Muscle layer of colon (tissue), 2 donors: Measurements from ENCODE around the gene NUDT2.

Source experiments
- H3K27ac ChIP-seq: one replicate; pipeline ENCODE4 v1.7.0; 2013; ENCODE audit warnings: low read depth, mild to moderate bottlenecking, low read length, moderate library complexity
- H3K27me3 ChIP-seq, 2 donors: one replicate each; pipeline ENCODE4 v1.7.0; 2013; ENCODE audit warnings: low read length in 2 of 2, mild to moderate bottlenecking in 2 of 2; ENCODE audit not compliant: insufficient read depth in 2 of 2, control insufficient read depth in 1 of 2
- H3K36me3 ChIP-seq: one replicate; pipeline ENCODE4 v1.7.0; 2013; ENCODE audit warnings: mild to moderate bottlenecking, low read length; ENCODE audit not compliant: insufficient read depth
- H3K4me1 ChIP-seq: one replicate; pipeline ENCODE4 v1.7.0; 2013; ENCODE audit warnings: mild to moderate bottlenecking, low read length; ENCODE audit not compliant: insufficient read depth
- H3K4me3 ChIP-seq, 2 donors: one replicate each; pipeline ENCODE4 v1.7.0; 2013; ENCODE audit warnings: low read length in 2 of 2, low read depth in 1 of 2, mild to moderate bottlenecking in 1 of 2, moderate library complexity in 1 of 2
- H3K9ac ChIP-seq: one replicate; pipeline ENCODE4 v1.7.0; 2013; ENCODE audit warnings: low read length
- H3K9me3 ChIP-seq: one replicate; pipeline ENCODE4 v1.7.0; 2013; ENCODE audit warnings: mild to moderate bottlenecking, low read length
- donor health status: abdominal sarcoma.
- donor health status: Adenocarcinoma of cecum.

NUDT2 gene

GRCh38 chr9:34318163-34318790 lies 11.1 kb upstream of the NUDT2 start:
- no peaks in the 10 kb centered on the region for H3K9me3 ChIP-seq
- no peaks in the 10 kb centered on the region for H3K4me1 ChIP-seq
- H3K27me3 ChIP-seq: no peaks in the 10 kb centered on the region
- no peak overlapping the region for H3K4me3 ChIP-seq
- H3K27ac ChIP-seq: no peak overlapping the region
- H3K9ac ChIP-seq: no peak overlapping the region
- no peaks in the 10 kb centered on the region for H3K36me3 ChIP-seq

- no peak overlapping the region for H3K4me3 ChIP-seq
- no peak overlapping the region for H3K9ac ChIP-seq
- H3K4me1 ChIP-seq: no peaks in the 10 kb centered on the region
- no peaks in the 10 kb centered on the region for H3K36me3 ChIP-seq
- H3K27me3 ChIP-seq: no peaks in the 10 kb centered on the region
- H3K9me3 ChIP-seq: no peaks in the 10 kb centered on the region
- H3K27ac ChIP-seq: no peak overlapping the region
Measured at GRCh38 chr9:34321451-34321850, 7.9 kb upstream of the NUDT2 start.

- Histone ChIP-seq H3K4me3 (no peak overlapping the region), H3K9ac (no peak overlapping the region), H3K36me3 (no peaks in the 10 kb centered on the region), H3K27me3 (no peaks in the 10 kb centered on the region), H3K9me3 (no peaks in the 10 kb centered on the region), H3K4me1 (no peaks in the 10 kb centered on the region), H3K27ac (no peak overlapping the region)
Measured at GRCh38 chr9:34322899-34323591, 6.3 kb upstream of the NUDT2 start.

- Histone ChIP-seq H3K9ac (no peak overlapping the region), H3K36me3 (no peaks in the 10 kb centered on the region), H3K4me3 (no peak overlapping the region), H3K4me1 (peaks cover 6% of the 10 kb centered on the region), H3K27ac (no peak overlapping the region), H3K9me3 (no peaks in the 10 kb centered on the region), H3K27me3 (no peaks in the 10 kb centered on the region)
Measured at GRCh38 chr9:34326690-34327089, 2.7 kb upstream of the NUDT2 start.

- Histone ChIP-seq H3K4me1 (peaks cover 13% of the 10 kb centered on the region), H3K9ac (peak overlapping the region; percentile 6), H3K9me3 (no peaks in the 10 kb centered on the region), H3K36me3 (no peaks in the 10 kb centered on the region), H3K27ac (peak overlapping the region; percentile 35), H3K4me3 (peak overlapping the region; percentile 77 to 80), H3K27me3 (no peaks in the 10 kb centered on the region)
Measured at GRCh38 chr9:34328500-34328986, 826 bp upstream of the NUDT2 start.

- H3K27ac ChIP-seq: no peak overlapping the region
- no peak overlapping the region for H3K4me3 ChIP-seq
- no peak overlapping the region for H3K9ac ChIP-seq
- H3K36me3 ChIP-seq: no peaks in the 10 kb centered on the region
- H3K27me3 ChIP-seq: no peaks in the 10 kb centered on the region
- no peaks in the 10 kb centered on the region for H3K9me3 ChIP-seq
- H3K4me1 ChIP-seq: peaks cover 23% of the 10 kb centered on the region
Measured at GRCh38 chr9:34331196-34331595, 1.8 kb downstream of the NUDT2 start.

- Histone ChIP-seq H3K4me3 (no peak overlapping the region), H3K36me3 (no peaks in the 10 kb centered on the region), H3K9me3 (no peaks in the 10 kb centered on the region), H3K9ac (no peak overlapping the region), H3K27ac (peak overlapping the region; percentile 10), H3K27me3 (no peaks in the 10 kb centered on the region), H3K4me1 (peaks cover 23% of the 10 kb centered on the region)
Measured at GRCh38 chr9:34332076-34332964, 3.0 kb downstream of the NUDT2 start.

GRCh38 chr9:34333836-34334235 lies 4.5 kb downstream of the NUDT2 start:
- Histone ChIP-seq H3K27me3 (no peaks in the 10 kb centered on the region), H3K36me3 (peaks cover 2% of the 10 kb centered on the region), H3K27ac (no peak overlapping the region), H3K9ac (no peak overlapping the region), H3K9me3 (no peaks in the 10 kb centered on the region), H3K4me3 (no peak overlapping the region), H3K4me1 (peaks cover 26% of the 10 kb centered on the region)

GRCh38 chr9:34334337-34334824 lies 5.0 kb downstream of the NUDT2 start:
- peaks cover 31% of the 10 kb centered on the region for H3K4me1 ChIP-seq
- H3K9me3 ChIP-seq: no peaks in the 10 kb centered on the region
- H3K36me3 ChIP-seq: peaks cover 7% of the 10 kb centered on the region
- peak overlapping the region in 1 of 2 donors; percentile 2 for H3K4me3 ChIP-seq
- H3K27me3 ChIP-seq: no peaks in the 10 kb centered on the region
- H3K27ac ChIP-seq: no peak overlapping the region
- peak overlapping the region; percentile 17 for H3K9ac ChIP-seq

- peaks cover 34% of the 10 kb centered on the region for H3K4me1 ChIP-seq
- H3K27ac ChIP-seq: no peak overlapping the region
- no peaks in the 10 kb centered on the region for H3K9me3 ChIP-seq
- no peaks in the 10 kb centered on the region for H3K27me3 ChIP-seq
- H3K36me3 ChIP-seq: peaks cover 7% of the 10 kb centered on the region
- no peak overlapping the region for H3K9ac ChIP-seq
- H3K4me3 ChIP-seq: no peak overlapping the region
Measured at GRCh38 chr9:34334916-34335315, 5.5 kb downstream of the NUDT2 start.

- H3K27ac ChIP-seq: no peak overlapping the region
- H3K9me3 ChIP-seq: no peaks in the 10 kb centered on the region
- peaks cover 37% of the 10 kb centered on the region for H3K4me1 ChIP-seq
- no peak overlapping the region for H3K9ac ChIP-seq
- no peaks in the 10 kb centered on the region for H3K27me3 ChIP-seq
- H3K4me3 ChIP-seq: no peak overlapping the region
- H3K36me3 ChIP-seq: peaks cover 12% of the 10 kb centered on the region
Measured at GRCh38 chr9:34335376-34335775, 6.0 kb downstream of the NUDT2 start.
